ENCODE data around the gene CRY1. TPM values are rescaled to one million over a fixed set of nuclear protein-coding genes. Genes with fewer than 3 reads are reported as not detected.

Gene CRY1
- total RNA-seq, 8 experiments from 2014 or later: 7.7 to 30.7 (median 15.6) TPM

Other genes with a start within 250 kb of the CRY1 start
- 10 to 100 TPM; 17.1 to 96.1 (median 38.3) TPM for gene TMEM263, start 137.6 kb downstream of the CRY1 start, total RNA-seq
- 10 to 100 TPM; 12.2 to 25.3 (median 17.0) TPM for gene MTERF2, start 106.4 kb downstream of the CRY1 start, total RNA-seq